A549 (cell line): ENCODE data around the gene KRTDAP. TPM values are rescaled to one million over a fixed set of nuclear protein-coding genes. Genes with fewer than 3 reads are reported as not detected.

Source experiments
- ATAC-seq, 2 experiments: fragments of 200-7000 bp in 1 of 2; fragments of >200 bp in 1 of 2; cut with Nextera tagmentation in 1 of 2; cut with Tn5 transposase in 1 of 2; 3 replicates each; pipeline versions ENCODE4 v1.8.0 to v1.9.1; 2018 to 2020; ENCODE audit warnings: mild to moderate bottlenecking in 1 of 2, moderate library complexity in 1 of 2
- CTCF ChIA-PET: fragments of 300-600 bp; sonication (Branson Sonifier 250); formaldehyde crosslinking; extraction: SDS; loops from one replicate; lab custom pipeline; 2021; ENCODE audit warnings: antibody characterized with exemption, inconsistent platforms; lab: Yijun Ruan, JAX
- POLR2A ChIA-PET: fragments of 350-600 bp; formaldehyde crosslinking; extraction: SDS; loops from one replicate; lab custom pipeline; 2021; ENCODE audit warnings: antibody characterized with exemption, inconsistent platforms; lab: Yijun Ruan, JAX
- DNase-seq, 2 experiments: peaks; one replicate each; pipeline versions ENCODE4 v3.0.0 to v3.0.0-alpha.2; 2011 to 2016; ENCODE audit warnings: low read depth in 1 of 2, low spot score in 1 of 2
- FAIRE-seq: peaks from 2 replicates; lab custom pipeline; 2011; peaks lifted over from hg19 to GRCh38; lab: Jason Lieb, UNC
- H3K27ac ChIP-seq, 2 experiments: fragments of >200 bp; sonication (Bioruptor Twin); formaldehyde crosslinking; 3 replicates each; pipeline ENCODE4 v1.5.1; 2016 to 2017
- H3K4me1 ChIP-seq: fragments of >200 bp; sonication (Bioruptor Twin); formaldehyde crosslinking; 3 replicates; pipeline ENCODE4 v1.6.1; 2016
- H3K4me2 ChIP-seq: fragments of >200 bp; sonication (Bioruptor Twin); formaldehyde crosslinking; 3 replicates; pipeline ENCODE4 v1.6.1; 2016
- H3K4me3 ChIP-seq: fragments of >200 bp; sonication (Bioruptor Twin); formaldehyde crosslinking; 3 replicates; pipeline ENCODE4 v1.5.1; 2016
- H3K9me3 ChIP-seq: fragments of >200 bp; sonication (Bioruptor Twin); formaldehyde crosslinking; 3 replicates; pipeline ENCODE4 v1.6.1; 2016
- ATOH8 ChIP-seq: fragments of 250-450 bp; sonication (Bioruptor Pico); IDR thresholded peaks from 2 replicates; pipeline ENCODE4 v1.5.0; 2020; ENCODE audit warnings: low read depth, mild to moderate bottlenecking, moderate library complexity
- BCL3 ChIP-seq: fragments of >200 bp; sonication (Bioruptor Twin); formaldehyde crosslinking; IDR thresholded peaks from 3 replicates; pipeline ENCODE4 v1.6.1; 2016
- BHLHE40 ChIP-seq: IDR thresholded peaks from 2 replicates; pipeline ENCODE4 v1.6.1; 2012; ENCODE audit warnings: low read depth, low read length, inconsistent platforms
- CBX2 ChIP-seq: fragments of 200-600 bp; sonication (generic); IDR thresholded peaks from 2 replicates; pipeline ENCODE4 v1.6.1; 2016; ENCODE audit warnings: low read depth, mild to moderate bottlenecking, borderline replicate concordance
- CHD2 ChIP-seq: fragments of 150-350 bp; IDR thresholded peaks from 2 replicates; pipeline ENCODE4 v1.6.1; 2014; ENCODE audit warnings: low read length; ENCODE audit not compliant: partially characterized antibody
- EHF ChIP-seq: fragments of 250-450 bp; sonication (Bioruptor Pico); IDR thresholded peaks from 2 replicates; pipeline ENCODE4 v1.5.0; 2020; ENCODE audit warnings: mild to moderate bottlenecking
- ELK1 ChIP-seq: fragments of 150-350 bp; IDR thresholded peaks from 2 replicates; pipeline ENCODE4 v1.6.1; 2014; ENCODE audit warnings: low read depth, mild to moderate bottlenecking, low read length
- EP300 ChIP-seq, 2 experiments: fragments of >200 bp; sonication (Bioruptor Twin); formaldehyde crosslinking; IDR thresholded peaks; 2 replicates in 1 of 2; 3 replicates in 1 of 2; pipeline ENCODE4 v1.6.1; 2016 to 2017
- ESRRA ChIP-seq: fragments of 150-350 bp; IDR thresholded peaks from 2 replicates; pipeline ENCODE4 v1.6.1; 2014; ENCODE audit warnings: mild to moderate bottlenecking, low read length, borderline replicate concordance
- FOSB ChIP-seq: fragments of 250-450 bp; sonication (Bioruptor Pico); IDR thresholded peaks from 2 replicates; pipeline ENCODE4 v1.5.0; 2020; ENCODE audit warnings: mild to moderate bottlenecking, moderate library complexity
- GATA3 ChIP-seq: IDR thresholded peaks from 2 replicates; pipeline ENCODE4 v1.6.1; 2012; ENCODE audit warnings: borderline replicate concordance
- HDAC2 ChIP-seq: fragments of 200-600 bp; sonication (generic); IDR thresholded peaks from 2 replicates; pipeline ENCODE4 v1.6.1; 2016
- HOXB5 ChIP-seq: fragments of 250-450 bp; sonication (Bioruptor Pico); IDR thresholded peaks from 2 replicates; pipeline ENCODE4 v1.5.0; 2020; ENCODE audit warnings: mild to moderate bottlenecking, moderate library complexity
- JUNB ChIP-seq: fragments of >200 bp; sonication (Bioruptor Twin); formaldehyde crosslinking; IDR thresholded peaks from 2 replicates; pipeline ENCODE4 v1.6.1; 2016
- MYC ChIP-seq: IDR thresholded peaks from 2 replicates; pipeline ENCODE4 v1.6.1; 2012; ENCODE audit warnings: mild to moderate bottlenecking, inconsistent platforms, low read length, improper control_type of control experiment, borderline replicate concordance
- NPAS2 ChIP-seq: fragments of 250-450 bp; sonication (Bioruptor Pico); IDR thresholded peaks from 2 replicates; pipeline ENCODE4 v1.8.0; 2022; ENCODE audit warnings: mild to moderate bottlenecking, moderate library complexity, borderline replicate concordance
- NR3C1 ChIP-seq: fragments of >200 bp; sonication (Bioruptor Twin); formaldehyde crosslinking; IDR thresholded peaks from 3 replicates; pipeline ENCODE4 v1.6.1; 2017
- PBX3 ChIP-seq: IDR thresholded peaks from 2 replicates; pipeline ENCODE4 v1.6.1; 2012
- PHF8 ChIP-seq: fragments of 200-600 bp; sonication (generic); IDR thresholded peaks from 2 replicates; pipeline ENCODE4 v1.6.1; 2016; ENCODE audit warnings: low read depth, mild to moderate bottlenecking, antibody characterized with exemption, moderate library complexity, borderline replicate concordance
- POLR2A ChIP-seq: IDR thresholded peaks from 2 replicates; pipeline ENCODE4 v1.6.1; 2012; ENCODE audit warnings: mild to moderate bottlenecking, low read length
- RNF2 ChIP-seq: fragments of 200-600 bp; sonication (generic); IDR thresholded peaks from 2 replicates; pipeline ENCODE4 v1.6.1; 2016; ENCODE audit warnings: low read depth, mild to moderate bottlenecking, antibody characterized with exemption, moderate library complexity, borderline replicate concordance
- SREBF2 ChIP-seq: fragments of 450-650 bp; IDR thresholded peaks from 2 replicates; pipeline ENCODE4 v1.6.1; 2014; ENCODE audit warnings: mild to moderate bottlenecking, moderate library complexity
- TFCP2L1 ChIP-seq: fragments of 250-450 bp; sonication (Bioruptor Pico); IDR thresholded peaks from 2 replicates; pipeline ENCODE4 v1.5.0; 2021; ENCODE audit warnings: mild to moderate bottlenecking
- WGBS: methylation state at CpG from one replicate; pipeline ENCODE4 v1.1.6; 2017; ENCODE audit errors: missing lambda C conversion rate; 5-methylcytosine and 5-hydroxymethylcytosine counted together
- polyA plus RNA-seq, 4 experiments: library from polyadenylated mRNA; depleted of rRNA in 3 of 4; stranded (reverse); fragments of >200 nt; fragmentation: RNase III in 1 of 4; extraction: RNeasy Plus Mini Kit Qiagen cat#74134 plus additional on column Dnase treatment in 1 of 4; gene quantifications; 2 replicates in 3 of 4; 3 replicates in 1 of 4; pipeline ENCODE4 v1.2.3, GENCODE V29; 2011 to 2017
- TF ChIP-seq, protein P1 (sequence below): fragments of >200 bp; sonication (Bioruptor Twin); formaldehyde crosslinking; IDR thresholded peaks from 3 replicates; pipeline ENCODE4 v1.5.1; 2016
- TF ChIP-seq, protein P2 (sequence below): fragments of 200-600 bp; sonication (generic); IDR thresholded peaks from 2 replicates; pipeline ENCODE4 v1.6.1; 2016; ENCODE audit warnings: antibody characterized with exemption, mild to moderate bottlenecking, moderate library complexity

Gene KRTDAP
- polyA plus RNA-seq, 2 of the 4 experiments (the other 2 are of a cell fraction), result not detected

GRCh38 chr19:35461060-35461459, 29.2 kb downstream of the KRTDAP start (continued):
- TF ChIP-seq, protein P1, sequence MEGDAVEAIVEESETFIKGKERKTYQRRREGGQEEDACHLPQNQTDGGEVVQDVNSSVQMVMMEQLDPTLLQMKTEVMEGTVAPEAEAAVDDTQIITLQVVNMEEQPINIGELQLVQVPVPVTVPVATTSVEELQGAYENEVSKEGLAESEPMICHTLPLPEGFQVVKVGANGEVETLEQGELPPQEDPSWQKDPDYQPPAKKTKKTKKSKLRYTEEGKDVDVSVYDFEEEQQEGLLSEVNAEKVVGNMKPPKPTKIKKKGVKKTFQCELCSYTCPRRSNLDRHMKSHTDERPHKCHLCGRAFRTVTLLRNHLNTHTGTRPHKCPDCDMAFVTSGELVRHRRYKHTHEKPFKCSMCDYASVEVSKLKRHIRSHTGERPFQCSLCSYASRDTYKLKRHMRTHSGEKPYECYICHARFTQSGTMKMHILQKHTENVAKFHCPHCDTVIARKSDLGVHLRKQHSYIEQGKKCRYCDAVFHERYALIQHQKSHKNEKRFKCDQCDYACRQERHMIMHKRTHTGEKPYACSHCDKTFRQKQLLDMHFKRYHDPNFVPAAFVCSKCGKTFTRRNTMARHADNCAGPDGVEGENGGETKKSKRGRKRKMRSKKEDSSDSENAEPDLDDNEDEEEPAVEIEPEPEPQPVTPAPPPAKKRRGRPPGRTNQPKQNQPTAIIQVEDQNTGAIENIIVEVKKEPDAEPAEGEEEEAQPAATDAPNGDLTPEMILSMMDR, result no peak
- TF ChIP-seq FOSB (CRISPR knock-in tag) (no peak), JUNB (no peak), ESRRA (no peak), TFCP2L1 (CRISPR knock-in tag) (no peak), PHF8 (no peak)

GRCh38 chr19:35460608-35461007, 29.7 kb downstream of the KRTDAP start:
- H3K9me3 ChIP-seq, result no peaks in the 10 kb centered on the region
- POLR2A ChIA-PET, result no interaction called here
- no peak overlapping the region for H3K4me2 ChIP-seq
- H3K4me3 ChIP-seq, result no peak overlapping the region
- H3K4me1 ChIP-seq, result peaks cover 17% of the 10 kb centered on the region
- DNase-seq (no peak), ATAC-seq (no peak), FAIRE-seq (no peak)
- CTCF ChIA-PET, result interaction anchor here (0.6 to 17.2 kb wide), 7 partner anchors 10 to 191 kb away, joined by 3 to 368 read pairs (median 7); partner anchors contain the start of genes FFAR1 and FFAR3
- 76% methylated on average over 10 of the region's 10 CpGs for WGBS
- no peak for TF ChIP-seq SREBF2
- no peak for TF ChIP-seq EP300 (IDR thresholded peaks at IDR 0.05)
- TF ChIP-seq NR3C1, result no peak
- no peak for TF ChIP-seq PBX3
- TF ChIP-seq, protein P2, sequence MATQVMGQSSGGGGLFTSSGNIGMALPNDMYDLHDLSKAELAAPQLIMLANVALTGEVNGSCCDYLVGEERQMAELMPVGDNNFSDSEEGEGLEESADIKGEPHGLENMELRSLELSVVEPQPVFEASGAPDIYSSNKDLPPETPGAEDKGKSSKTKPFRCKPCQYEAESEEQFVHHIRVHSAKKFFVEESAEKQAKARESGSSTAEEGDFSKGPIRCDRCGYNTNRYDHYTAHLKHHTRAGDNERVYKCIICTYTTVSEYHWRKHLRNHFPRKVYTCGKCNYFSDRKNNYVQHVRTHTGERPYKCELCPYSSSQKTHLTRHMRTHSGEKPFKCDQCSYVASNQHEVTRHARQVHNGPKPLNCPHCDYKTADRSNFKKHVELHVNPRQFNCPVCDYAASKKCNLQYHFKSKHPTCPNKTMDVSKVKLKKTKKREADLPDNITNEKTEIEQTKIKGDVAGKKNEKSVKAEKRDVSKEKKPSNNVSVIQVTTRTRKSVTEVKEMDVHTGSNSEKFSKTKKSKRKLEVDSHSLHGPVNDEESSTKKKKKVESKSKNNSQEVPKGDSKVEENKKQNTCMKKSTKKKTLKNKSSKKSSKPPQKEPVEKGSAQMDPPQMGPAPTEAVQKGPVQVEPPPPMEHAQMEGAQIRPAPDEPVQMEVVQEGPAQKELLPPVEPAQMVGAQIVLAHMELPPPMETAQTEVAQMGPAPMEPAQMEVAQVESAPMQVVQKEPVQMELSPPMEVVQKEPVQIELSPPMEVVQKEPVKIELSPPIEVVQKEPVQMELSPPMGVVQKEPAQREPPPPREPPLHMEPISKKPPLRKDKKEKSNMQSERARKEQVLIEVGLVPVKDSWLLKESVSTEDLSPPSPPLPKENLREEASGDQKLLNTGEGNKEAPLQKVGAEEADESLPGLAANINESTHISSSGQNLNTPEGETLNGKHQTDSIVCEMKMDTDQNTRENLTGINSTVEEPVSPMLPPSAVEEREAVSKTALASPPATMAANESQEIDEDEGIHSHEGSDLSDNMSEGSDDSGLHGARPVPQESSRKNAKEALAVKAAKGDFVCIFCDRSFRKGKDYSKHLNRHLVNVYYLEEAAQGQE, result no peak
- TF ChIP-seq MYC, result no peak
- TF ChIP-seq POLR2A, result no peak
- TF ChIP-seq CHD2, result no peak
- TF ChIP-seq EHF (CRISPR knock-in tag), result no peak
- no peak for TF ChIP-seq RNF2
- TF ChIP-seq GATA3, result no peak
- TF ChIP-seq, all 56 proteins: peak for 0
- H3K27ac ChIP-seq, result no peak overlapping the region

- Histone ChIP-seq H3K4me2 (peak overlapping the region; percentile 60), H3K27ac (peak overlapping the region; percentile 19 to 51; a peak in 3 of 6 replicates), H3K4me3 (no peak overlapping the region), H3K9me3 (no peaks in the 10 kb centered on the region), H3K4me1 (peaks cover 17% of the 10 kb centered on the region)
- 49% methylated on average over 14 of the region's 14 CpGs for WGBS
- FAIRE-seq (peak; percentile 13), DNase-seq (no peak), ATAC-seq (peak in 1 of 2 experiments; percentile 43; a peak in 3 of 6 replicates)
- ChIA-PET POLR2A (interaction anchor here (0.6 kb wide), 1 partner anchor 8 kb away, joined by 3 read pairs; no protein-coding TSS in a partner anchor), CTCF (interaction anchor here (0.9 to 17.2 kb wide), 6 partner anchors 9 to 108 kb away, joined by 3 to 368 read pairs (median 9); partner anchors contain the start of genes FFAR1 and FFAR3)
- TF ChIP-seq ATOH8 (CRISPR knock-in tag) (no peak), NPAS2 (CRISPR knock-in tag) (no peak), CHD2 (no peak), ELK1 (no peak), CBX2 (no peak), BCL3 (no peak), PHF8 (no peak), HOXB5 (no peak), HDAC2 (no peak), NR3C1 (no peak), JUNB (no peak), BHLHE40 (no peak), ESRRA (no peak)
These were observed 30.7 kb downstream of the KRTDAP start for GRCh38 chr19:35459414-35460082.
